Stimulated activated CD4-positive, alpha-beta T cell treated with anti-CD3 and anti-CD28 coated beads, TNF-alpha, amount 100 ng/mL, for 48 hours (primary cell): Measurements from ENCODE around the gene C18orf54.
"Not testable (repeated sequence)": the region's sequence is repeated elsewhere in the genome, so short reads cannot be mapped to it uniquely, and the experiment has no call there.

ENCODE experiments used
- DNase-seq, 3 donors: peaks; one replicate each; pipeline ENCODE4 v3.0.0-alpha.2; 2020; ENCODE audit warnings: low read depth in 3 of 3

The C18orf54 gene

DNA sequence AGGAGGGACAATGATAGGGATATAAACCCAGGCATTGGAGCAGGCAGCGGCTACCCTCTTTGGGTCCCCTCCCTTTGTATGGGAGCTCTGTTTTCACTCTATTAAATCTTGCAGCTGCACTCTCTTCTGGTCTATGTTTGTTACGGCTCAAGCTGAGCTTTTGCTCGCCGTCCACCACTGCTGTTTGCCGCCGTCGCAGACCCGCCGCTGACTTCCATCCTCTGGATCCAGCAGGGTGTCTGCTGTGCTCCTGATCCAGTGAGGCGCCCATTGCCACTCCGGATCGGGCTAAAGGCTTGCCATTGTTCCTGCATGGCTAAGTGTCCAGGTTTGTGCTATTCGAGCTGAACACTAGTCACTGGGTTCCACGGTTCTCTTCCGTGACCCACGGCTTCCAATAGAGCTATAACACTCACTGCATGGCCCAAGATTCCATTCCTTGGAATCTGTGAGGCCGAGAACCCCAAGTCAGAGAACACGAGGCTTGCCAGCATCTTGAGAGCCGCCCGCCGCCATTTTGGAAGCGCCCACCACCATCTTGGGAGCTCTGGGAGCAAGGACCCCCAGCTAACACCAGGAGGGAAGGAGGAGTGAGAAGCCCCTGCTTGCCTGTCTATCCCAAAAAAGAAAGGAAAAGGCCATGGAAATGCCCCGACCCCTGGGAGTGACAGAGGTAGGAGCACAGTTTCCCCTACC is 29.2 kb downstream of the C18orf54 start:
- DNase-seq, result not testable (repeated sequence)

DNA sequence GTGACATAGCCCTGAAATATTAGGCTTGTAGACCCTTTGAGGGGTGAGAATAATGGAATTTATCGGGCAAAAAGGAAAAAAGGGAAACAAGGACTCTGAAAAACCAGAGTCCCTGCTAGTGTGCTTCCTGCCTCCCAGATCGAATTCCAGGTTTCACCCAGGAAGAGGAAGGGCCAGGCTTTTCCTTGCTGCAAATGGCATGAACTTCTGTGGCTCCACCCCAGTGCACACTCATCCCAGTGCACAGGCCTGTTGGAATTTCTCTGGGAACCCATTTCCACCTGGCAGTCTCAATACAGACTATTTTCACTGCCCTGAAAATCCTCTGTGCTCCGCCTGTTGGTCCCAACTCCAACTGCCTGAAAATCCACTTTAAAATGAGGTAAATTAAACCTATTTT is 29.9 kb downstream of the C18orf54 start:
- DNase-seq, result no peak

DNA sequence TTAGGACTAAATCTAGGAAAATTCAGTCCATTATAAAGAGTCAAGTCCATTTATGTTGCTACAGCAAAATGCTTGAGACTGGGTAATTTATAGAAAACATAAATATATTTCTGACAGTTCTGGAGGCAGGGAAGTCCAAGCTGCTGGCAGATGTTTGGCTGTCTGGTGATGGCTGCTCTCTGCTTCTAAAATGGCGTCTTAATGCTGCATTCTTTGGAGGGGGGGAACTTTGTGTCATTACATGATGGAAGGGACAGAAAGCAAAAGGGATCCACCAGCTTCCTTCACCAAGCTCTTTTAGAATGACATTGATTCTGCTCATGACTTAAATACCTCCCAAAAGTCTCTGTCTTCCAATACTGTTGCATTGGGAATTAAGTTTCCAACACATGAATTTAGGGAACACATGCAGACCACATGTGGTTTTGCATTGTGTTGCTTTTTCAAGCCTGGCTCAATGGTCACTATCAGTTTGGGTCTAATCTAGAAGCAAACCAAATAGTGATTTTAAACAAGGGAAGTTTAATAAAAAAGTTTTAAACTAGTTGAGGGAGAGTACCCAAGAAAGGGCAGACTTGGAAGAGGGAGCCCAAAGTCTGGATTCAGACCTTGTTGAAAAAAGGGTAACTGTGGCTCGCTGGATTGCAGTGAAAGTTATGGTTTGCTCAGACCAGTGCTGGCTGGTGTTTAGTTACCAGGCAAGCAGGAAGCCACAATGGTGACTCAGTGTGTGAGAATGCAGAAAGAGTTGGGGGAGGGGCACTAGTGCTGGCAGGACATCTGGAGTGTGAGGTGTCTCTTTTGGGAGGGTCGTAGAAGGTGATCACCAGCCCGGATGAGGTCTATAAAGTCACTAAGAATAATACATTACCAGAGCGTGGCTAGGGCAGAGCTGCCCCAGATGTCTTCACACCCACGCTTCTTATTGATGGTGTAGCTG is 30.8 kb downstream of the C18orf54 start:
- DNase-seq, result peak in 1 of 3 donors; percentile 19

DNA sequence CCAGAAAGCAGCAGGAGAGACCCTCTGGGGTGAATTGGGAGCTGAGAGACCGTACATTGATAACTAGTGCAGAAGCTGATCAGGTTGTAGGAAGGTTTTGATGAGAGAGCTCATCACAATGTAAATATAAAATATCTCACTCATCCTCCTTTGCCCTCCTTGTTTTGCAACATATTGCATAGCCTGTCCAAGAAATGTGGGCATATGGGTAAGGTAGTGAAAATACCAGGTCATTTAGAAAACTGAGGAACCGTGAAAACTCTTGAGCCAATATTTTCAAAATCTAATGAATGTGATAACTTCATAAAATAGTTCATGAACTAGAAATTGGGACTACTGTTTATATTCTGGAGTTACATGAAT is 31.4 kb downstream of the C18orf54 start:
- DNase-seq, result no peak

DNA sequence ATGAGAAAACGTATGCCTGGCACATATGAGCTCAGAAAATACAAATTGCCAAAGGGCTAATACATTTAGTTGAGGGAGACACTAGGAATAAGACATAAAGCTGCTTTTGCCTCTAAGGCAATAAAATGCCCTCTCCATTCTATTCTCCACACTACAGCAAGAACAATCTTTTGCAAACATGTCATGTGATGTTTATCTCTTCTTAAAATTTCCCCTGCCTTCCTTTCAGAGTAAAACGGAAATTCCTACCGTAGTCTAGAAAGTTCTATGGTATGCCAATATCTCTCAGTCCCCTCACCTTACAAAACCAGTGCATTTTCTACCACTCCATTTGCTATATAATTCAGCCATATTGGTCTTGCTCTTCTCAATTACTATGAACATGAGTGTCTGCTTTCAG is 33.1 kb downstream of the C18orf54 start:
- DNase-seq, result no peak

DNA sequence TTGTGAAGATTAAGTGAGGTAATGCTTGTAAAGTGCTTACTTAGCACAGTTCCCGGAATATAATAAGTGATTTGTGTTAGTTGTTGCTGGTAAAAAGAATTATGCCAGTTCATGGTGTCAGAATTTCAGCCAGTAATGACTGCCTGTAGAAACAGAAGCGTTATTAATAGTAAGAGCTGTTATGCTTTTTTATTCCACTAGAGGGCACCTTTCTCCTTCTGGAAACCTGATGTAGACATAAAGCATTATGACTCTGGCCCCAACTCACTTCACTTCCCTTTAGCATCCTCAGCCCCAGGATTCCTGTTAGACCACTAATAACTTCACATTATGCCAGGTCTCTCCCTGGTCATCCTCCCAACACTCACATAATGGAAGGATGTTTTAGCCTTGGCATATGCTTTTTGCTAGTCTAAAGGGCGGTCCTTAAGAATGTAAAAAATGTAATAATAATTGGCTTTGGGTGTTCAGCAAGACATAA is 34.9 kb downstream of the C18orf54 start:
- DNase-seq, result no peak

DNA sequence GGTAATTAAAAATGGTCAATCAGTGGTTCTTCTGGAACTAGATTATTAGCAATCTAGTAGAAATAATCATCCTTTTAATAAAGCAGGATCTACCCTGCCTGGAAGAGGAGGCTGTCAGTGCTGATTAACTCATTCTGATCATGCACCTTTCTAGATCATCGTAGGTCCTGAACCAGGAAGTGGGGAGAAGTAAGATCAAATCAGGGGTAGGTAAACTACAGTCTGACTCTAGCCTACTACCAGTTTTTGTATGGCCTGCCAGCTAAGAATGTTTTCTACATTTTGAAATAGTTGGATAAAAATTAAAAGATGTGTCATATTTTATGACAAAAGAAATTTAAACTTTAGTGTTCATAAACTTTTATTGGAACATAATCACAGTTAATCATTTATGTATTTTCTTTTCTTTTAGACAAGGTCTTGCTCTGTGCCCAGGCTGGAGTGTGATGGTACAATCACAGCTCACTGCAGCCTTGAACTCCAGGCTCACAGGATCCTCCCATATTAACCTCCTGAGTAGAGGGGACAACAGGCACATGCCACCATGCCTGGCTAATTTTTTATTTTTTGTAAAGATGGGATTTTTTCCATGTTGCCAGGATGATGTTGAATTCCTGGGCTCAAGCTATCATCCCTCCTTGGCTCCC is 36.1 kb downstream of the C18orf54 start:
- no peak for DNase-seq

DNA sequence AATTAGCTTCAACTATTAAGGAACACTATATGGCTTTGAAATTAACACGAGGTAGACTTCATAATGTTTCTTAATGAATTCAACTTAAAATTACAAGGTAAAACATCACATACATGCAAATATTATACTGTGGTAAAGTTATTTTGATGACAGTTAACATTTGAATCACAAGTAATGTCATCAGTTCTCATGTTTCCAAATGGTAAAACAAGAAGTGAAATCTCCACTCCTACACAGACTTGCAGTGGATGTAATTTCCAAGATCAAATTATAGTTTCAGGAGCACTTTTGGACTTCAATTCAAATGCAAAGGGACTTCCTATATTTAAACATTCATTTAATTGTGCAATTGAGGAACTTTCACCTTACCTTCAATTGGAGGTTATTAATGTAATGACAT is 39.1 kb downstream of the C18orf54 start:
- DNase-seq, result no peak

DNA sequence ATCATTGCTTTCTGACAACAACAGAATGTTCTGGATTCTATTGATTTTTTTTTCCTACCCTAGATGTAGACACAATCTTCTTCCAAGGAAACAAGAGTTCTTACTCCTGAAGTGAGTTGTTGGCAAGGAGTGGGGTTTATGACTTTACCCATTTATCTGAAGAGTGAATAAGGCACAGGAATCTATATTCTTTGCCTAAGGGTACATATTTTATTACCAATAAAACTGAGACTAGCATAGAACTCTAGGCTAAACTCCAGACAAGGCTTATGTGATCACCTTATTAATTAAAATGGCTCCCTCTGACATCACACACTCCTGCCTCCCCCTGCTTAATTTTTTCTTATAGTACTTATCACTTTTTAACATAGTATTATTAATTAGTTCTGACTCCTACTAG is 47.6 kb downstream of the C18orf54 start:
- DNase-seq, result no peak

DNA sequence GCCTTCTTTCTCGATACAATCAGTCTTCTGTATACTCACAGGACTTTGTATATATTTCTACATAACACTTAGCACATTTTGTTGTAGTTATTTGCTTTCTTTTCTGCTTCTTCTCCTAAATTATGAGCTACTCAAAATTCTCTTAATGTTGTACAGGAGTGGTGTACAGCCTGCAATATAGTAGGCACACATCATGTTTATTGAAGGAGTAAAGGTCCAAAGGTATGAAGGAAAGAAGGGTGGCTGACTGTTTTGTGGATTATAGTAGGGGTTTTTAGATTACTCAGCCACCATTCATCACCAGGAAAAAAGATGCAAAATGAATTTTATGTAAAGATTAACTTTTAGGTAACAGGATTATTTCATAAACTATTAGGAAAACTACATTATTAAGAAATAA is 54.1 kb downstream of the C18orf54 start:
- no peak for DNase-seq

DNA sequence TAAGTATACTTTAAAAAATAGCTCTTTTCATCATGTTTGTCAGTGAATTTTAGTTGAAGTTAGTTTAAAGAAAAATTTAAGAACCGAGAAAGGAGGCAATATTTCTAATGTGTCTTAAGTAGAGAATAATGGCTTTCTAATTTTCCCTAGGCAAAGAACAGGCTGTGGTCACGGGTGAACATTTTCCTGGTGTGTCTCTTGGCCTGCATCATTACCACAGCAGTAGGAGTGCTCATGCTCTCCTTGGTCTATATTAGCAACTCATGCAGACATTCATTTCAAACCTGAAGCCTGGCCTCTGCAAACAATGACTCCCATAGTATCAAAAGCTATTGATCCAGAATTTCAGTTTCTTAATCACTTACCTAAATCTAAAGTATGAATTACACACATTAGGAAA is 57.4 kb downstream of the C18orf54 start:
- DNase-seq, result no peak

DNA sequence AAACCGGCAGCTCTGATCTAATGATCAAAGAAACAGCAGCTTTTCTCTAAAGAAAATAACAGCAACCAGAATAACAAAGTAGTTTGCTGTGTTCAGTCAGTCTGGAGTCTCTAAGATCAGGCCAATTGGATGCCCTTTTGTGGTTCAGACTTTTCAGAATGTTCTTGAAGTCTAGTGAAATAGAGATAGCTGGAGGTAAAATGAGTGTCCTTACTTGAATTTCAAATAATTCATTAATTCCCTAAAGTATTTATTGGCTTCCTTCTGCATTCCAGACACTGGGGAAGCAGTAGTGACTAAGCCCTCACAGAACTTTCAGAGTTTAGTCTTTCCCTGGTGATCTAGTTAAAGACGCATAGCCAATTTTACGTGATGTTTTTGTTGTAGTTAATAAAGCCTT is 58.7 kb downstream of the C18orf54 start:
- no peak for DNase-seq

DNA sequence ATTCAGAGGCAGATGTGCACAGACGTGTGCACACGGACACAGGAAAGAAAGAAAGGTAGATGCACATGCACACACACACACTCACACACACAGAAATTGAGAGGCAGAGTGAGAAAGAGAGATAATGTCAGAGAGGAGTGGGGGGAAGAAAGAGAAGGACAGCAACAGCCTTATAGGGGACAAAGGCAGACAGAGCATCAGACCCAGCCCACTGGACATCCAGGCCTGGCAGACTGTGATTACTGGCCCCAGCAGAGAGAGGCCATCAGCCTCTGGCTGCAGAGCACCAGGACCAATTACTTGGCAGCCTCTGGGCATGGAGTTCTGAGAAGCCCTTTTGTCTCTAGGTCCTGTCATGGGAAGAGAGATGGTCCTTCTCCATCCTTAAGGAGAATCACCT is 66.1 kb downstream of the C18orf54 start:
- no peak for DNase-seq

DNA sequence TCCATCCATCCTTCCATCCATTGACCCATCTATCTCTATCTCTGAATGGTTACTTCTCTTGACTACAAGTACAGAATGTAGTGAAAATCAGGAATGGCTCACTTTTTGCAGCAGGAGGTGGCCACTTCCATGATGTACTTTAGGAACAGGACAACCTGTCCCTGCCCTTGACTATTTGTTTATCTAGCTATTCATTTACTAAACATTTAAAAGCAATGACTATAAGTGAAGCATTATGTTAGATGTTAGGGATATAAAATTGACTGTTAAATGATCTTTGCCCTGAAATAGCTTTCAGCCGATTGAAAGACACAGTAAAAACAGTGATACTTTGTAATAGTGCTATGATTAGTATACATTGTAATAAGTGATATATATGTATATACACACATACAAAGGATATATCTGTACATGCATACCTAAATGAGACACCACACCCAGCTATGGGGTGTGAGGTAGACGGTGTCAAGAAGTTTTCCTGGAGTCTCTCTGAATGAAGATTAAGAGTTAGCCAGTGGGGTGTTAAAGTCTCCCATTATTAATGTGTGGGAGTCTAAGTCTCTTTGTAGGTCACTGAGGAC is 68.5 kb downstream of the C18orf54 start:
- no peak for DNase-seq
